Fibroblast of pulmonary artery (primary cell): ENCODE measurements around the gene SLC25A18.
A peak's percentile ranks its signal among the peaks of the same experiment; 100 is the strongest.

Experiments
- DNase-seq: peaks from one replicate; pipeline ENCODE4 v3.0.0-alpha.2; 2010; ENCODE audit warnings: low read depth
- H3K4me3 ChIP-seq: replicated peaks from 2 replicates; pipeline ENCODE4 v1.5.1; 2011; ENCODE audit warnings: low read depth, mild to moderate bottlenecking, control low read depth, low read length, moderate library complexity
- CTCF ChIP-seq: IDR thresholded peaks from 2 replicates; pipeline ENCODE4 v1.5.1; 2011; ENCODE audit warnings: mild to moderate bottlenecking, control low read depth, low read length, inconsistent platforms; ENCODE audit errors: missing control alignments

SLC25A18 gene

DNA sequence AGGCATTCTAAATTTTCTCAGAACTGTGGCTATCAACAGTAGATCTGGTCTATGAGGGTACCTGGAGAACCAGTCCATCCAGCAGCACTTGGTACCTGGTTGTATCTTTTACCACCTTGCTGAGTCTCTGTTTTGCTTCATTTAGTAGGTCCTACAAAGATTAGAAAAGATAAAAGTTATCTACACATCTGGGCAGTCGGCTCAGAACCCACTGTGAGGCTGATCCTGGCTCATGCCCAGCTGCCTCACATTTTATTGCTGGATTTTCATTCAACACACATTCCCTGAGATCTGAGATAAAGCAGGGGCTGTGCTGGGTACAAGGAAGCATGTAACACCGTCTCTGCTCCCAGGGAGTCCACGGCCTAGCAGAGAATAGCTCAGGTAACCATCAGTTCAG lies 37.7 kb downstream of the SLC25A18 start:
- no peak for DNase-seq
- no peak overlapping the region for H3K4me3 ChIP-seq
- no peak for TF ChIP-seq CTCF

DNA sequence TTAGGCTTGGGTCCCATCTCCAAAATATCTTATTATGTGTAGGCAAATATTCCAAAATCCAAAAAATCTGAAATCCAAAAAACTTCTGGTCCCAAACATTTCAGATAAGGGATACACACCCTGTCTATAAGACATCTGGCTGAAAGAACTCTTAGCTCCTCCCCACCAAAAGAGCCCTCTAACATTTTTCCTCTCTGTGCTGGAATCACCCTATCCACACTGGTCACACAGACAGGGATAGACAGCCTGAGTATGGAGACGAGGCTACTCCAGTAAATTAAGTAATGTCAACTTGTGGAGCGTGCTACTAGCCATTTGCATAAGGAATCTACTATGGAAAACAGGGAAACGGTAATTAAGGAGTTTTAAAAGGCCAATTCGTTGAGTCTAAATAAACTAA lies 40.4 kb downstream of the SLC25A18 start:
- H3K4me3 ChIP-seq, result no peak overlapping the region
- TF ChIP-seq CTCF, result no peak
- no peak for DNase-seq

- no peak for TF ChIP-seq CTCF
- no peak overlapping the region for H3K4me3 ChIP-seq
- DNase-seq, result peak; percentile 74
These were observed 43.2 kb downstream of the SLC25A18 start for GRCh38 chr22:17606496-17606895.

GRCh38 chr22:17607891-17608521 lies 44.7 kb downstream of the SLC25A18 start:
- DNase-seq, result no peak
- H3K4me3 ChIP-seq, result no peak overlapping the region
- TF ChIP-seq CTCF, result no peak

- no peak for TF ChIP-seq CTCF
- H3K4me3 ChIP-seq, result no peak overlapping the region
- DNase-seq, result no peak
These were observed 48.8 kb downstream of the SLC25A18 start for GRCh38 chr22:17612057-17612456.

DNA sequence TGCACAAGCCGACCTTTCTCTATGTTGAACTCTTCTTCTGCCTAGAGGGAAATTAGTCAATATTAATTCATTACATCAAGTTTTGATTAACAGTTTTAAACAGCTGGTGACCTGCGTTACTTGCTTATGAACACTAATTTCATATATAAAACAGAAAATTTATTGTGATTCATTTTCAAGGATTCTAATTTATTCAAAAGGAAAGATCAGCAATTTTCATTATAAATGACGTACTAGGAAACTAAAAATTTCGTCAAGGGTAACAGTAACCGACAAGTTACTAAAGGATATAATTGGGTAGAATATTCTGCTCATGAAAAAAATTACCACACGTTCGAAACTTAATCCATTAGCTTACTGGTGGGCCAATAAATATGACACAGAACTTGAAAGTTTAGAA lies 50.0 kb downstream of the SLC25A18 start:
- no peak overlapping the region for H3K4me3 ChIP-seq
- no peak for DNase-seq
- no peak for TF ChIP-seq CTCF

DNA sequence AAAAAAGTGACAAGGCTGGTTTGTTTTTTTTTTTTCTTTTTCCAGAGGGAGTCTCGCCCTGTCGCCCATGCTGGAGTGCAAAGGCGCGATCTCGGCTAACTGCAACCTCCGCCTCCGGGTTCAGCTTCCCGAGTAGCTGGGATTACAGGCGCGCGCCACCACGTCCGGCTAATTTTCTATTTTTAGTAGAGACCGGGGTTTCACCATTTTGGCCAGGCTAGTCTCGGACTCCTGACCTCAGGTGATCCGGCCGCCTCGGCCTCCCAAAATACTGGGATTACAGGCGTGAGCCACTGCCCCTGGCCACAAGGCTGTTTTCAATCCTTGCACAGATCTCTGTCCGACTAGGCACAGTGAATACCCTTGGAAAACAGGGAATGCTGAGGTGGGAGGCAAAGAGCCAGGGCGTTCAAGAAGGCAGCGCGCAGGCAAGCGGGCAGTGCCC lies 64.7 kb downstream of the SLC25A18 start:
- DNase-seq, result no peak
- peak overlapping the region; percentile 100 for H3K4me3 ChIP-seq
- no peak for TF ChIP-seq CTCF
